ENCODE results near the gene DTNB.

DTNB gene

GRCh38 chr2:25617948-25618646 lies 55.3 kb downstream of the DTNB start:
- TF ChIP-seq EZH2phosphoT487 (conservative IDR thresholded peaks at IDR 0.05; ENCODE audit: low read length) (no peak), CTCF (IDR thresholded peaks at IDR 0.05; ENCODE audit: insufficient read depth, low read length, poor library complexity, severe bottlenecking) (no peak)
- H3K4me2 ChIP-seq (ENCODE audit: low read depth, low read length, poor library complexity, severe bottlenecking) = no peak overlapping the region
- no peaks in the 10 kb centered on the region for H4K20me1 ChIP-seq (ENCODE audit: low read depth, low read length)
- H2AFZ ChIP-seq (ENCODE audit: low read depth, low read length, severe bottlenecking) = no peak overlapping the region
- no peaks in the 10 kb centered on the region for H3K9me2 ChIP-seq (replicated peaks; ENCODE audit: insufficient read depth, low read length)
- no peaks in the 10 kb centered on the region for H3K9me3 ChIP-seq (ENCODE audit: insufficient read depth, low read length)
- no peak overlapping the region for H3K9ac ChIP-seq (ENCODE audit: low read length)
- no peaks in the 10 kb centered on the region for H3K27me3 ChIP-seq (ENCODE audit: low read length)
- H3K27ac ChIP-seq (ENCODE audit: low read depth, low read length) = no peak overlapping the region
- H3K36me3 ChIP-seq (ENCODE audit: low read length) = no peaks in the 10 kb centered on the region
- H3F3A ChIP-seq (ENCODE audit: insufficient read depth) = no peaks in the 10 kb centered on the region
- H3K79me2 ChIP-seq (ENCODE audit: insufficient read depth, low read length) = no peaks in the 10 kb centered on the region
- H3K4me3 ChIP-seq (ENCODE audit: insufficient read depth, low read length, poor library complexity, severe bottlenecking) = no peak overlapping the region

GRCh38 chr2:25615920-25616319 lies 57.5 kb downstream of the DTNB start:
- H2AFZ ChIP-seq (ENCODE audit: low read depth, low read length, severe bottlenecking) = no peak overlapping the region
- no peaks in the 10 kb centered on the region for H3K9me3 ChIP-seq (ENCODE audit: insufficient read depth, low read length)
- no peaks in the 10 kb centered on the region for H3K27me3 ChIP-seq (ENCODE audit: low read length)
- no peak overlapping the region for H3K27ac ChIP-seq (ENCODE audit: low read depth, low read length)
- no peak overlapping the region for H3K4me2 ChIP-seq (ENCODE audit: low read depth, low read length, poor library complexity, severe bottlenecking)
- no peaks in the 10 kb centered on the region for H3K36me3 ChIP-seq (ENCODE audit: low read length)
- H3K4me3 ChIP-seq (ENCODE audit: insufficient read depth, low read length, poor library complexity, severe bottlenecking) = no peak overlapping the region
- no peaks in the 10 kb centered on the region for H3K79me2 ChIP-seq (ENCODE audit: insufficient read depth, low read length)
- no peak for TF ChIP-seq CTCF (IDR thresholded peaks at IDR 0.05; ENCODE audit: insufficient read depth, low read length, poor library complexity, severe bottlenecking)
- TF ChIP-seq EZH2phosphoT487 (conservative IDR thresholded peaks at IDR 0.05; ENCODE audit: low read length) = no peak
- H3K9ac ChIP-seq (ENCODE audit: low read length) = no peak overlapping the region
- H4K20me1 ChIP-seq (ENCODE audit: low read depth, low read length) = no peaks in the 10 kb centered on the region; the same call in 1 of the 2 replicates
- no peaks in the 10 kb centered on the region for H3F3A ChIP-seq (ENCODE audit: insufficient read depth)
- H3K9me2 ChIP-seq (replicated peaks; ENCODE audit: insufficient read depth, low read length) = no peaks in the 10 kb centered on the region

- H3K9me2 ChIP-seq (replicated peaks; ENCODE audit: insufficient read depth, low read length) = no peaks in the 10 kb centered on the region
- no peaks in the 10 kb centered on the region for H3K9me3 ChIP-seq (ENCODE audit: insufficient read depth, low read length)
- H3K9ac ChIP-seq (ENCODE audit: low read length) = no peak overlapping the region
- no peaks in the 10 kb centered on the region for H3K36me3 ChIP-seq (ENCODE audit: low read length)
- TF ChIP-seq EZH2phosphoT487 (conservative IDR thresholded peaks at IDR 0.05; ENCODE audit: low read length) (no peak), CTCF (IDR thresholded peaks at IDR 0.05; ENCODE audit: insufficient read depth, low read length, poor library complexity, severe bottlenecking) (no peak)
- no peak overlapping the region for H2AFZ ChIP-seq (ENCODE audit: low read depth, low read length, severe bottlenecking)
- no peak overlapping the region for H3K27ac ChIP-seq (ENCODE audit: low read depth, low read length)
- no peaks in the 10 kb centered on the region; the same call in 1 of the 2 replicates for H4K20me1 ChIP-seq (ENCODE audit: low read depth, low read length)
- H3K27me3 ChIP-seq (ENCODE audit: low read length) = no peaks in the 10 kb centered on the region
- H3K79me2 ChIP-seq (ENCODE audit: insufficient read depth, low read length) = no peaks in the 10 kb centered on the region
- no peaks in the 10 kb centered on the region for H3F3A ChIP-seq (ENCODE audit: insufficient read depth)
- H3K4me2 ChIP-seq (ENCODE audit: low read depth, low read length, poor library complexity, severe bottlenecking) = no peak overlapping the region
- no peak overlapping the region for H3K4me3 ChIP-seq (ENCODE audit: insufficient read depth, low read length, poor library complexity, severe bottlenecking)
Measured at GRCh38 chr2:25615386-25615785, 58.0 kb downstream of the DTNB start.
